HepG2 (cell line): Measurements from ENCODE around the gene NPEPL1. TPM values are rescaled to one million over a fixed set of nuclear protein-coding genes. Genes with fewer than 3 reads are reported as not detected.

Experiments
- CCDC6 ChIP-seq: sonication (generic); formaldehyde crosslinking; IDR thresholded peaks from 2 replicates; pipeline ENCODE4 v1.8.1; 2022; ENCODE audit warnings: mild to moderate bottlenecking, missing genetic modification reagents, moderate library complexity
- HDAC1 ChIP-seq: sonication (generic); formaldehyde crosslinking; IDR thresholded peaks from 2 replicates; pipeline ENCODE4 v1.5.1; 2020; ENCODE audit warnings: mild to moderate bottlenecking, missing genetic modification reagents
- HES4 ChIP-seq: sonication (generic); formaldehyde crosslinking; IDR thresholded peaks from 2 replicates; pipeline ENCODE4 v1.9.0; 2021; ENCODE audit warnings: mild to moderate bottlenecking, missing genetic modification reagents, borderline replicate concordance
- KAT2B ChIP-seq: fragments of 150-350 bp; IDR thresholded peaks from 2 replicates; pipeline ENCODE4 v1.6.1; 2014; ENCODE audit warnings: low read depth, low read length, borderline replicate concordance
- MXI1 ChIP-seq: IDR thresholded peaks from 3 replicates; pipeline ENCODE4 v1.6.1; 2012; ENCODE audit warnings: low read depth, low read length, inconsistent platforms, borderline replicate concordance
- RELA ChIP-seq: sonication (generic); formaldehyde crosslinking; IDR thresholded peaks from 2 replicates; pipeline ENCODE4 v1.4.0; 2020; ENCODE audit warnings: missing genetic modification reagents
- SIX4 ChIP-seq: sonication (generic); formaldehyde crosslinking; IDR thresholded peaks from 2 replicates; pipeline ENCODE4 v1.4.0; 2020; ENCODE audit warnings: missing genetic modification reagents
- SP140L ChIP-seq: sonication (generic); formaldehyde crosslinking; IDR thresholded peaks from 2 replicates; pipeline ENCODE4 v1.4.0; 2020; ENCODE audit warnings: missing genetic modification reagents, borderline replicate concordance
- SRSF1 ChIP-seq: fragments of 200-400 bp; formaldehyde crosslinking; optimal IDR thresholded peaks from 2 replicates; pipeline ENCODE3; 2017; ENCODE audit warnings: mild to moderate bottlenecking, low read depth, low read length, moderate library complexity
- TSC22D2 ChIP-seq: sonication (generic); formaldehyde crosslinking; IDR thresholded peaks from 2 replicates; pipeline ENCODE4 v1.5.1; 2020; ENCODE audit warnings: missing genetic modification reagents, mild to moderate bottlenecking, borderline replicate concordance
- ZBTB8A ChIP-seq: sonication (generic); formaldehyde crosslinking; IDR thresholded peaks from 2 replicates; pipeline ENCODE4 v1.4.0; 2020; ENCODE audit warnings: mild to moderate bottlenecking, low read depth, missing genetic modification reagents, borderline replicate concordance
- ZC3H4 ChIP-seq: sonication (generic); formaldehyde crosslinking; IDR thresholded peaks from 2 replicates; pipeline ENCODE4 v1.4.0; 2020; ENCODE audit warnings: missing genetic modification reagents, borderline replicate concordance
- ZFP37 ChIP-seq: sonication (generic); formaldehyde crosslinking; IDR thresholded peaks from 2 replicates; pipeline ENCODE4 v1.4.0; 2020; ENCODE audit warnings: missing genetic modification reagents, borderline replicate concordance
- ZMYM4 ChIP-seq: sonication (generic); formaldehyde crosslinking; IDR thresholded peaks from 2 replicates; pipeline ENCODE4 v1.8.1; 2023; ENCODE audit warnings: mild to moderate bottlenecking, missing genetic modification reagents
- ZNF44 ChIP-seq: sonication (generic); formaldehyde crosslinking; IDR thresholded peaks from 2 replicates; pipeline ENCODE4 v1.5.1; 2020; ENCODE audit warnings: mild to moderate bottlenecking, missing genetic modification reagents
- ZNF589 ChIP-seq: sonication (generic); formaldehyde crosslinking; conservative IDR thresholded peaks from 2 replicates; pipeline ENCODE4 v1.8.0; 2022; ENCODE audit warnings: mild to moderate bottlenecking, moderate library complexity, missing genetic modification reagents
- ZNF616 ChIP-seq: sonication (generic); formaldehyde crosslinking; IDR thresholded peaks from 2 replicates; pipeline ENCODE4 v1.5.0; 2020; ENCODE audit warnings: low read depth, mild to moderate bottlenecking, missing genetic modification reagents
- ZNF670 ChIP-seq: sonication (generic); formaldehyde crosslinking; IDR thresholded peaks from 2 replicates; pipeline ENCODE4 v1.8.0; 2022; ENCODE audit warnings: mild to moderate bottlenecking, missing genetic modification reagents, borderline replicate concordance
- ZNF776 ChIP-seq: sonication (generic); formaldehyde crosslinking; IDR thresholded peaks from 2 replicates; pipeline ENCODE4 v1.4.0; 2020; ENCODE audit warnings: mild to moderate bottlenecking, missing genetic modification reagents
- polyA plus RNA-seq, 8 experiments: library from polyadenylated mRNA; depleted of rRNA in 3 of 8; stranded (reverse) in 7 of 8; unstranded in 1 of 8; fragments of >200 nt; fragmentation: Illumina TruSeq in 4 of 8; extraction: Trizol in 4 of 8; gene quantifications; 2 replicates each; pipeline versions ENCODE4 v1.2.1 to v1.2.3, GENCODE V29; 2011 to 2016; ENCODE audit warnings: low read depth in 4 of 8, missing spikeins in 1 of 8, mixed read lengths in 1 of 8; ENCODE audit not compliant: insufficient read depth in 1 of 8
- total RNA-seq, 5 experiments: library from RNA; depleted of rRNA; stranded (reverse); fragments of >200 nt; fragmentation: Illumina TruSeq; extraction: Trizol; gene quantifications; 2 replicates each; pipeline ENCODE4 v1.2.3, GENCODE V29; 2016; ENCODE audit warnings: low read depth in 1 of 5
- TF ChIP-seq, protein P1 (sequence below): sonication (generic); formaldehyde crosslinking; IDR thresholded peaks from 2 replicates; pipeline ENCODE4 v1.5.0; 2020; ENCODE audit warnings: missing genetic modification reagents
- TF ChIP-seq, protein P2 (sequence below): sonication (generic); formaldehyde crosslinking; IDR thresholded peaks from 2 replicates; pipeline ENCODE4 v1.8.0; 2022; ENCODE audit warnings: low read depth, missing genetic modification reagents
- TF ChIP-seq, protein P3 (sequence below), 2 experiments: IDR thresholded peaks; 2 replicates each; pipeline ENCODE4 v1.6.1; 2011 to 2012; ENCODE audit warnings: low read length in 2 of 2, borderline replicate concordance in 1 of 2, low read depth in 1 of 2, mild to moderate bottlenecking in 1 of 2, moderate library complexity in 1 of 2

The NPEPL1 gene
- total and polyA plus RNA-seq, 2 of the 13 experiments (the other 11 are each of a cell fraction or from before 2014, with no cell fraction given): 4.1 to 7.5 TPM

DNA sequence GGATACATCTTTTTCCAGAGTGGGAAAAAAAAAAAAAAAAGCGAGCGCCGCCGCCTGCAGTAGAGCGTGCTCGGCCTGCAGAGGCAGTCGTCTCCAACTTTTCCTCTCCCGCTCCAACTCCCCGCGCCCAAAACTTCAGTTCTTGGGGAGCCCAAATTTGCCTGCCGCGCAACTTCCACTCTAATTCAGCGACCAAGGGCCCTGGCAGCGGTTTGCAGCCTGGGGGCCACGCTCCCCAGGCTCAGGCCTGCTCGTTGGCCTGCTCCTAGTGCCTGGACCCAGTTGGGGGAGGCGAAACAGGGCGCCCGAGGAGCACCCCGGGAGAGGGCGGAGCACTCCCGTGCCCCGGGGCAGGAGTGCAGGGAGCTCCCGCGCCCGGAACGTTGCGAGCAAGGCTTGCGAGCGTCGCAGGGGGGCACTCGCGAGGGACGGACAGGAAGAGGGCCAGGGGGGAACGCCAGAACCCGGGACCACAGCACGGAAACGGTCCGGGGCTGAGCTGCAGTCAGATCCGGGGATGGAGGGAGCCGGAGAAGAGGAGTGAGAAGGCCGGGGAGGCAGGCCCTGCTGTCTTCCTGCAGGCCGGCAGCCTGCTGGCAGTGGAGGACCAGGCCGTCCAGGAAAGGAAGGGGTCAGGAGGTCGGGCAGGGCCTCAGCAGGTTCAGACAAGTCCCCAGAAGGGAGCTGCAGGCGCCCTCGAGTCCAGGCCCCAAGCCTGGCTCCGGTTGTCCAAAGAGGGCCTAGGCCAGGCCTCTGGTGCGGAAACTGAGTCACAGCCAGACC, 41.6 kb upstream of the NPEPL1 start, which contains the start of gene STX16 (continued):
- TF ChIP-seq ZNF616 (CRISPR knock-in tag) (peak; percentile 93; the same call in 1 of the 2 replicates), HDAC1 (CRISPR knock-in tag) (peak; percentile 100), ZNF44 (CRISPR knock-in tag) (peak; percentile 97; the same call in 1 of the 2 replicates), ZNF776 (CRISPR knock-in tag) (peak; percentile 100), SIX4 (peak; percentile 81), RELA (CRISPR knock-in tag) (peak; percentile 96), SRSF1 (peak; percentile 99), ZC3H4 (CRISPR knock-in tag) (peak; percentile 84), KAT2B (no peak), ZNF670 (CRISPR knock-in tag) (peak; percentile 100), SP140L (no peak; the same call in 1 of the 2 replicates), ZFP37 (CRISPR knock-in tag) (peak; percentile 83; the same call in 1 of the 2 replicates), ZBTB8A (CRISPR knock-in tag) (peak; percentile 98), HES4 (CRISPR knock-in tag) (peak; percentile 99), ZMYM4 (CRISPR knock-in tag) (peak; percentile 99), CCDC6 (CRISPR knock-in tag) (peak; percentile 99), TSC22D2 (CRISPR knock-in tag) (peak; percentile 96; the same call in 1 of the 2 replicates), ZNF589 (CRISPR knock-in tag) (peak; percentile 100), MXI1 (peak; percentile 96)
- TF ChIP-seq, protein P1, sequence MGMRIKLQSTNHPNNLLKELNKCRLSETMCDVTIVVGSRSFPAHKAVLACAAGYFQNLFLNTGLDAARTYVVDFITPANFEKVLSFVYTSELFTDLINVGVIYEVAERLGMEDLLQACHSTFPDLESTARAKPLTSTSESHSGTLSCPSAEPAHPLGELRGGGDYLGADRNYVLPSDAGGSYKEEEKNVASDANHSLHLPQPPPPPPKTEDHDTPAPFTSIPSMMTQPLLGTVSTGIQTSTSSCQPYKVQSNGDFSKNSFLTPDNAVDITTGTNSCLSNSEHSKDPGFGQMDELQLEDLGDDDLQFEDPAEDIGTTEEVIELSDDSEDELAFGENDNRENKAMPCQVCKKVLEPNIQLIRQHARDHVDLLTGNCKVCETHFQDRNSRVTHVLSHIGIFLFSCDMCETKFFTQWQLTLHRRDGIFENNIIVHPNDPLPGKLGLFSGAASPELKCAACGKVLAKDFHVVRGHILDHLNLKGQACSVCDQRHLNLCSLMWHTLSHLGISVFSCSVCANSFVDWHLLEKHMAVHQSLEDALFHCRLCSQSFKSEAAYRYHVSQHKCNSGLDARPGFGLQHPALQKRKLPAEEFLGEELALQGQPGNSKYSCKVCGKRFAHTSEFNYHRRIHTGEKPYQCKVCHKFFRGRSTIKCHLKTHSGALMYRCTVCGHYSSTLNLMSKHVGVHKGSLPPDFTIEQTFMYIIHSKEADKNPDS (CRISPR knock-in tag): peak; percentile 93; the same call in 1 of the 2 replicates
- TF ChIP-seq, protein P2, sequence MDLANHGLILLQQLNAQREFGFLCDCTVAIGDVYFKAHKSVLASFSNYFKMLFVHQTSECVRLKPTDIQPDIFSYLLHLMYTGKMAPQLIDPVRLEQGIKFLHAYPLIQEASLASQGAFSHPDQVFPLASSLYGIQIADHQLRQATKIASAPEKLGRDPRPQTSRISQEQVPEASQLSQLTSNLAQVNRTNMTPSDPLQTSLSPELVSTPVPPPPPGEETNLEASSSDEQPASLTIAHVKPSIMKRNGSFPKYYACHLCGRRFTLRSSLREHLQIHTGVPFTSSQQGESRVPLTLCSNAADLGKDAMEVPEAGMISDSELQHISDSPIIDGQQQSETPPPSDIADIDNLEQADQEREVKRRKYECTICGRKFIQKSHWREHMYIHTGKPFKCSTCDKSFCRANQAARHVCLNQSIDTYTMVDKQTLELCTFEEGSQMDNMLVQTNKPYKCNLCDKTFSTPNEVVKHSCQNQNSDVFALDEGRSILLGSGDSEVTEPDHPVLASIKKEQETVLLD (CRISPR knock-in tag): peak; percentile 99
- TF ChIP-seq, protein P3, sequence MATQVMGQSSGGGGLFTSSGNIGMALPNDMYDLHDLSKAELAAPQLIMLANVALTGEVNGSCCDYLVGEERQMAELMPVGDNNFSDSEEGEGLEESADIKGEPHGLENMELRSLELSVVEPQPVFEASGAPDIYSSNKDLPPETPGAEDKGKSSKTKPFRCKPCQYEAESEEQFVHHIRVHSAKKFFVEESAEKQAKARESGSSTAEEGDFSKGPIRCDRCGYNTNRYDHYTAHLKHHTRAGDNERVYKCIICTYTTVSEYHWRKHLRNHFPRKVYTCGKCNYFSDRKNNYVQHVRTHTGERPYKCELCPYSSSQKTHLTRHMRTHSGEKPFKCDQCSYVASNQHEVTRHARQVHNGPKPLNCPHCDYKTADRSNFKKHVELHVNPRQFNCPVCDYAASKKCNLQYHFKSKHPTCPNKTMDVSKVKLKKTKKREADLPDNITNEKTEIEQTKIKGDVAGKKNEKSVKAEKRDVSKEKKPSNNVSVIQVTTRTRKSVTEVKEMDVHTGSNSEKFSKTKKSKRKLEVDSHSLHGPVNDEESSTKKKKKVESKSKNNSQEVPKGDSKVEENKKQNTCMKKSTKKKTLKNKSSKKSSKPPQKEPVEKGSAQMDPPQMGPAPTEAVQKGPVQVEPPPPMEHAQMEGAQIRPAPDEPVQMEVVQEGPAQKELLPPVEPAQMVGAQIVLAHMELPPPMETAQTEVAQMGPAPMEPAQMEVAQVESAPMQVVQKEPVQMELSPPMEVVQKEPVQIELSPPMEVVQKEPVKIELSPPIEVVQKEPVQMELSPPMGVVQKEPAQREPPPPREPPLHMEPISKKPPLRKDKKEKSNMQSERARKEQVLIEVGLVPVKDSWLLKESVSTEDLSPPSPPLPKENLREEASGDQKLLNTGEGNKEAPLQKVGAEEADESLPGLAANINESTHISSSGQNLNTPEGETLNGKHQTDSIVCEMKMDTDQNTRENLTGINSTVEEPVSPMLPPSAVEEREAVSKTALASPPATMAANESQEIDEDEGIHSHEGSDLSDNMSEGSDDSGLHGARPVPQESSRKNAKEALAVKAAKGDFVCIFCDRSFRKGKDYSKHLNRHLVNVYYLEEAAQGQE (IDR thresholded peaks at IDR 0.05; ENCODE audit: borderline replicate concordance in 1 of 2, low read depth in 1 of 2, low read length in 2 of 2): peak in 1 of 2 experiments; percentile 75; a peak in 2 of 4 replicates
